Skeletal muscle cell (primary cell): ENCODE measurements around the gene FCMR.
"Not testable (repeated sequence)": the region's sequence is repeated elsewhere in the genome, so short reads cannot be mapped to it uniquely, and the experiment has no call there.

ENCODE experiments used
- DNase-seq: peaks from one replicate; pipeline ENCODE4 v3.0.0-alpha.2; 2010; ENCODE audit warnings: low read depth
- H3K4me3 ChIP-seq: 2 replicates; pipeline ENCODE4 v1.5.1; 2011; ENCODE audit warnings: low read depth, mild to moderate bottlenecking, control low read depth, low read length, moderate library complexity

Gene FCMR

DNA sequence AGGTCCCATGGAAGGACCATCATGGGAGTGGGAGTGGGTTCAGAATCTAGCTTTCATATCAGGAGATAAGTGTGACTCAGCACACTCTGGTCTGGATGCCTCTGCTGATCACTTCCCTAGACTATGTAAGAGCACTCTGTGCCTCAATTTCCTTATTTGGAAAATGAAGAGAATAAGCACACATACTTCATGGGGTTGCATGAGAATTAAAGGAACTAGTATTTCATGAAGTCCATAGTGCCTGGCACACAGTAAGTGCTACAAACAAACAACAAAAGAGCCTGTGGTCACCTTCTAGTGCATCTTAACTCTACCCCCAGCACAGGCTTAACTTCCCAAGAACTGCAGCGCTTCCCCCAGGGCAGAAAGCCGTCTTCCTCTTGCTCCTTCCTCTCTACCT is 65.9 kb downstream of the FCMR start:
- no peak overlapping the region for H3K4me3 ChIP-seq
- DNase-seq = no peak

DNA sequence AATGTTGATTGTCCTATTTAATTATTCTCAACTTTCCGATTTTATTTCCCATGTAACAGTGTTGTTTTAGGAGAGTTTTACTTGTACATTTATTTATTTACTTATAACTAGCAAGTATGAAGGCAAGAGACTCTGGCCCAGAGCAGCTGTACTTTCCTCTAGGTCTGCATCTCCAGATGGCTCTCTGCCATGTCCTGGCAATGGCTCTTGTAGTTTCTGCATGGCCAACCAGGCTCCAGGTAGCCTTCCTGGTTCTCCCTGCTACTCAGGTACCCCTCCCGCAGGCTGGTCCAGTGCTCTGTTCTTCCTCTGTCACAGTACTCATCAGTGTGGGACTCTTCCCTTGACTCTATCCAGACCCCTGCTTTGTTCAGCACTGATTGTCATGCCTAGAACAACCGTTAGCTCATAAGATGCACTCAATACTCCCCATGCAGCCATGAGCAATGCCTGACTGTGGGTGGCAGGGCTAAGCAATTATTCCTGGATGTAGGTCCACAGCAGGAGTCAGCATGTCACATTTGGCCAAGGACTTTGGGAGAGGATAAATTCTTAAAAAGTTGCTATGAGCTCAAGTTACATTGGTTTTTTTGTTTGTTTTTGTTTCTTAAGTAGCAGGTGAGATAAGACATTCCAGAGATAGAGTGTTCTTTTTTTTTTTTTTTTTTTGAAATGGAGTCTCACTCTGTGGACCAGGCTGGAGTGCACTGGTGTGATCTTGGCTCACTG is 67.2 kb downstream of the FCMR start:
- DNase-seq = no peak
- H3K4me3 ChIP-seq = no peak overlapping the region

DNA sequence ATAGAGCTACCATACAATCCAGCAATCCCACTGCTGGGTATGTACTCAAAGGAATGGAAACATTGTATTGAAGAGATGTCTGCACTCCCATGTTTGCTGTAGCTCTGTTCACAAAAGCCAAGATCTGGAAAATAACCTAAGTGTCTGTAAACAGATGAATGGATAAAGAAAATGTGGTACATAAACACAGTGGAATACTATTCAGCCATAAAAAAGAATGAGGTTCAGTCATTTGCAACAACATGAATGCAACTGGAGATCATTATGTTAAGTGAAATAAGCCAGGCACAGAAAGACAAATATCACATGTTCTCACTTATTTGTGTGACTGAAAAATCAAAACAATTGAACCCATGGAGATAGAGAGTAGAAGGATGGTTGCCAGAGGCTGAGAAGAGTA is 68.0 kb downstream of the FCMR start:
- not testable (repeated sequence) for DNase-seq

More for the DNA sequence above, 68.0 kb downstream of the FCMR start:
- not testable (repeated sequence) for H3K4me3 ChIP-seq
